ENCODE results near the gene GGACT. TPM values are rescaled to one million over a fixed set of nuclear protein-coding genes. Genes with fewer than 3 reads are reported as not detected.

GGACT gene
- total RNA-seq, 1 experiment from 2014 or later = 2.5 TPM

- no peaks in the 10 kb centered on the region; the same call in 1 of the 2 replicates for H3K4me1 ChIP-seq (ENCODE audit: control insufficient read depth, insufficient read depth, low read length)
- H3K36me3 ChIP-seq (ENCODE audit: control insufficient read depth, insufficient read depth, low read length) = no peaks in the 10 kb centered on the region
- H3K27me3 ChIP-seq (ENCODE audit: control insufficient read depth, insufficient read depth, low read length) = no peaks in the 10 kb centered on the region
- in situ Hi-C loops (cut with HindIII; ENCODE audit: low pct_unique_long_range_greater_than_20kb, low sequenced_read_pairs) (no loop called here), intact Hi-C loops (cut with micrococcal nuclease; ENCODE audit: unreplicated experiment) (no loop called here)
- TF ChIP-seq REST (IDR thresholded peaks at IDR 0.05; ENCODE audit: insufficient read depth in 1 of 2, low read depth in 2 of 2, low read length in 1 of 2) (no peak), POLR2AphosphoS5 (IDR thresholded peaks at IDR 0.05; ENCODE audit: low read depth, low read length) (no peak), SIN3A (IDR thresholded peaks at IDR 0.05; ENCODE audit: borderline replicate concordance, insufficient read depth, low read depth, low read length) (no peak), CTCF (IDR thresholded peaks at IDR 0.05) (no peak), TCF7L2 (IDR thresholded peaks at IDR 0.05; ENCODE audit: low read depth, low read length) (no peak)
- peak overlapping the region; percentile 44; the same call in 1 of the 2 replicates for H3K27ac ChIP-seq (ENCODE audit: low read length)
- no peak overlapping the region for H3K4me3 ChIP-seq (ENCODE audit: low read depth in 2 of 2, low read length in 2 of 2)
- ATAC-seq = no peak
- ChIA-PET CTCF (no interaction called here), POLR2A (no interaction called here)
- no peaks in the 10 kb centered on the region for H3K9me3 ChIP-seq (ENCODE audit: control insufficient read depth, insufficient read depth, low read depth, low read length)
- no TSS peak for BruUV-seq (replicated peaks)
- DNase-seq (ENCODE audit: low read depth, low spot score) = no peak
Observed at GRCh38 chr13:100502446-100502845, 86.1 kb downstream of the GGACT start.

GRCh38 chr13:100497389-100497788 is 91.2 kb downstream of the GGACT start:
- no peak overlapping the region for H3K4me3 ChIP-seq (ENCODE audit: low read depth in 2 of 2, low read length in 2 of 2)
- intact Hi-C loops (cut with micrococcal nuclease; ENCODE audit: unreplicated experiment) (no loop called here), in situ Hi-C loops (cut with HindIII; ENCODE audit: low pct_unique_long_range_greater_than_20kb, low sequenced_read_pairs) (no loop called here)
- H3K9me3 ChIP-seq (ENCODE audit: control insufficient read depth, insufficient read depth, low read depth, low read length) = no peaks in the 10 kb centered on the region
- DNase-seq (ENCODE audit: low read depth, low spot score) = no peak
- H3K4me1 ChIP-seq (ENCODE audit: control insufficient read depth, insufficient read depth, low read length) = no peaks in the 10 kb centered on the region; the same call in 1 of the 2 replicates
- CTCF ChIA-PET = no interaction called here
- no TSS peak for BruUV-seq (replicated peaks)
- no peak for ATAC-seq
- TF ChIP-seq CTCF (IDR thresholded peaks at IDR 0.05) = no peak
- no peak for TF ChIP-seq TCF7L2 (IDR thresholded peaks at IDR 0.05; ENCODE audit: low read depth, low read length)
- TF ChIP-seq SIN3A (IDR thresholded peaks at IDR 0.05; ENCODE audit: borderline replicate concordance, insufficient read depth, low read depth, low read length) = no peak
- TF ChIP-seq POLR2AphosphoS5 (IDR thresholded peaks at IDR 0.05; ENCODE audit: low read depth, low read length) = no peak
- no peak for TF ChIP-seq REST (IDR thresholded peaks at IDR 0.05; ENCODE audit: insufficient read depth in 1 of 2, low read depth in 2 of 2, low read length in 1 of 2)
- H3K27me3 ChIP-seq (ENCODE audit: control insufficient read depth, insufficient read depth, low read length) = no peaks in the 10 kb centered on the region
- no peak overlapping the region for H3K27ac ChIP-seq (ENCODE audit: low read length)
- no peaks in the 10 kb centered on the region for H3K36me3 ChIP-seq (ENCODE audit: control insufficient read depth, insufficient read depth, low read length)
- POLR2A ChIA-PET = no interaction called here

Measured in Panc1 (cell line).